ENCODE data around the gene TMBIM1.
A peak's percentile ranks its signal among the peaks of the same experiment; 100 is the strongest.
"Not testable (repeated sequence)": the region's sequence is repeated elsewhere in the genome, so short reads cannot be mapped to it uniquely, and the experiment has no call there.

The TMBIM1 gene

GRCh38 chr2:218318241-218318640, 25.9 kb upstream of the TMBIM1 start:
- DNase-seq: no peak

- DNase-seq: peak in 1 of 4 experiments; percentile 32
These were observed 25.5 kb upstream of the TMBIM1 start for GRCh38 chr2:218317835-218318234.

GRCh38 chr2:218317303-218317630, 25.0 kb upstream of the TMBIM1 start:
- no peak for DNase-seq

GRCh38 chr2:218315397-218315796, 23.1 kb upstream of the TMBIM1 start:
- no peak for DNase-seq

- not testable (repeated sequence) for DNase-seq
These were observed 22.5 kb upstream of the TMBIM1 start for GRCh38 chr2:218314764-218315163.

- no peak for DNase-seq
These were observed 21.1 kb upstream of the TMBIM1 start for GRCh38 chr2:218313356-218313755.

- DNase-seq: no peak
These were observed 20.0 kb upstream of the TMBIM1 start for GRCh38 chr2:218312267-218312756.

- DNase-seq: not testable (repeated sequence)
These were observed 19.4 kb upstream of the TMBIM1 start for GRCh38 chr2:218311541-218312266.

GRCh38 chr2:218310853-218311540, 18.7 kb upstream of the TMBIM1 start:
- DNase-seq: peak in 2 of 4 experiments; percentile 40 to 48

- no peak for DNase-seq
These were observed 15.2 kb upstream of the TMBIM1 start for GRCh38 chr2:218307415-218308090.

GRCh38 chr2:218306184-218306920, 14.0 kb upstream of the TMBIM1 start:
- no peak for DNase-seq

GRCh38 chr2:218305383-218305782, 13.1 kb upstream of the TMBIM1 start:
- no peak for DNase-seq

- peak; percentile 90 to 95 (median 94) for DNase-seq
These were observed 9.0 kb upstream of the TMBIM1 start for GRCh38 chr2:218301176-218301819.

GRCh38 chr2:218300141-218300540, 7.8 kb upstream of the TMBIM1 start:
- DNase-seq: peak in 3 of 4 experiments; percentile 43 to 59 (median 58)

GRCh38 chr2:218298314-218298875, 6.1 kb upstream of the TMBIM1 start:
- DNase-seq: no peak

- no peak for DNase-seq
These were observed 4.5 kb upstream of the TMBIM1 start for GRCh38 chr2:218296847-218297246.

GRCh38 chr2:218296200-218296599, 3.9 kb upstream of the TMBIM1 start:
- DNase-seq: no peak

- DNase-seq: no peak
These were observed 2.7 kb upstream of the TMBIM1 start for GRCh38 chr2:218295029-218295428.

- DNase-seq: peak in 3 of 4 experiments; percentile 40 to 68 (median 63)
These were observed 2.2 kb upstream of the TMBIM1 start for GRCh38 chr2:218294430-218295022.

- DNase-seq: peak; percentile 63 to 71 (median 70)
These were observed 1.6 kb upstream of the TMBIM1 start for GRCh38 chr2:218293715-218294429.

Measured in suppressor macrophage (primary cell).